Uterus (tissue), 2 donors: Measurements from ENCODE around the gene FER1L5.

Experiments used
- CTCF ChIP-seq, 4 experiments: fragments of 200-600 bp in 2 of 4; fragments of 450-650 bp in 2 of 4; sonication (generic) in 2 of 4; IDR thresholded peaks; one replicate each; pipeline ENCODE4 v1.5.1; 2016 to 2019; ENCODE audit warnings: antibody characterized with exemption in 4 of 4, mild to moderate bottlenecking in 2 of 4, moderate library complexity in 1 of 4
- POLR2A ChIP-seq, 2 donors: fragments of 450-650 bp; IDR thresholded peaks; one replicate each; pipeline ENCODE4 v1.6.1; 2016; ENCODE audit warnings: antibody characterized with exemption in 2 of 2, mild to moderate bottlenecking in 1 of 2, moderate library complexity in 1 of 2

- TF ChIP-seq POLR2A (IDR thresholded peaks at IDR 0.05): no peak
- no peak for TF ChIP-seq CTCF (IDR thresholded peaks at IDR 0.05)
Measured at GRCh38 chr2:96626553-96626942, 16.0 kb upstream of the FER1L5 start.
